Gastroesophageal sphincter (tissue), 3 donors: Measurements from ENCODE around the gene ARIH1.

Experiments
- POLR2A ChIP-seq, 2 donors: fragments of 450-650 bp; IDR thresholded peaks; one replicate each; pipeline ENCODE4 v1.6.1; 2017; ENCODE audit warnings: antibody characterized with exemption in 2 of 2, mild to moderate bottlenecking in 2 of 2, moderate library complexity in 1 of 2
- TF ChIP-seq, protein P1 (sequence below), 4 experiments: fragments of 200-600 bp in 2 of 4; fragments of 450-650 bp in 2 of 4; sonication (generic) in 1 of 4; IDR thresholded peaks; one replicate each; pipeline ENCODE4 v1.5.1; 2017 to 2019; ENCODE audit warnings: antibody characterized with exemption in 4 of 4, mild to moderate bottlenecking in 2 of 4, moderate library complexity in 2 of 4

DNA sequence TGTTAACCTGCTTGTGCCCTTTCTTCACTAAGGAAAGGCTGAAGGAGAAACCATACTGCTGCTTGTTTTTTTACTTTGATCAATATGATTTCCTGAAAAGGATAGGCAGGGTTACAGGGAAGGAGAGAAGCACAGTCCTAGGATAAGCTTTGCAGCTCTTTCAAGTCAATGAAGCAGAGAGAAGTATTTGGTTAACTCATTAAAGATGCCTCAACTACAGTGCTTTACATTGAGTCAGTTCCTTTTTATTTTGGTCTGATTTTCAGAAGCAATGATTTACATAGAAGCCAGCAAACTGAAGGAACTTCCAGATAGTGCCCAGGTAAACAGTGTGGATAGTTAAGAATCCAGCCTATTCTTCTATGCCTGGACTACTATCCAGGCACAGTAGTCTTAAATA lies 64.8 kb downstream of the ARIH1 start:
- TF ChIP-seq, protein P1, sequence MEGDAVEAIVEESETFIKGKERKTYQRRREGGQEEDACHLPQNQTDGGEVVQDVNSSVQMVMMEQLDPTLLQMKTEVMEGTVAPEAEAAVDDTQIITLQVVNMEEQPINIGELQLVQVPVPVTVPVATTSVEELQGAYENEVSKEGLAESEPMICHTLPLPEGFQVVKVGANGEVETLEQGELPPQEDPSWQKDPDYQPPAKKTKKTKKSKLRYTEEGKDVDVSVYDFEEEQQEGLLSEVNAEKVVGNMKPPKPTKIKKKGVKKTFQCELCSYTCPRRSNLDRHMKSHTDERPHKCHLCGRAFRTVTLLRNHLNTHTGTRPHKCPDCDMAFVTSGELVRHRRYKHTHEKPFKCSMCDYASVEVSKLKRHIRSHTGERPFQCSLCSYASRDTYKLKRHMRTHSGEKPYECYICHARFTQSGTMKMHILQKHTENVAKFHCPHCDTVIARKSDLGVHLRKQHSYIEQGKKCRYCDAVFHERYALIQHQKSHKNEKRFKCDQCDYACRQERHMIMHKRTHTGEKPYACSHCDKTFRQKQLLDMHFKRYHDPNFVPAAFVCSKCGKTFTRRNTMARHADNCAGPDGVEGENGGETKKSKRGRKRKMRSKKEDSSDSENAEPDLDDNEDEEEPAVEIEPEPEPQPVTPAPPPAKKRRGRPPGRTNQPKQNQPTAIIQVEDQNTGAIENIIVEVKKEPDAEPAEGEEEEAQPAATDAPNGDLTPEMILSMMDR (IDR thresholded peaks at IDR 0.05), result no peak
- TF ChIP-seq POLR2A (IDR thresholded peaks at IDR 0.05), result no peak
